GM08714 (cell line): ENCODE results near the gene NINJ2.
"Not testable (repeated sequence)": the region's sequence is repeated elsewhere in the genome, so short reads cannot be mapped to it uniquely, and the experiment has no call there.

Experiments used
- H3K4me3 ChIP-seq: fragments of 200-500 bp; sonication (Bioruptor generic); 2 replicates; pipeline ENCODE4 v1.5.1; 2014; ENCODE audit warnings: mild to moderate bottlenecking, low read length, inconsistent platforms
- ZNF274 ChIP-seq: IDR thresholded peaks from 2 replicates; pipeline ENCODE4 v1.6.1; 2012; ENCODE audit warnings: mild to moderate bottlenecking, low read depth, low read length

Gene NINJ2

DNA sequence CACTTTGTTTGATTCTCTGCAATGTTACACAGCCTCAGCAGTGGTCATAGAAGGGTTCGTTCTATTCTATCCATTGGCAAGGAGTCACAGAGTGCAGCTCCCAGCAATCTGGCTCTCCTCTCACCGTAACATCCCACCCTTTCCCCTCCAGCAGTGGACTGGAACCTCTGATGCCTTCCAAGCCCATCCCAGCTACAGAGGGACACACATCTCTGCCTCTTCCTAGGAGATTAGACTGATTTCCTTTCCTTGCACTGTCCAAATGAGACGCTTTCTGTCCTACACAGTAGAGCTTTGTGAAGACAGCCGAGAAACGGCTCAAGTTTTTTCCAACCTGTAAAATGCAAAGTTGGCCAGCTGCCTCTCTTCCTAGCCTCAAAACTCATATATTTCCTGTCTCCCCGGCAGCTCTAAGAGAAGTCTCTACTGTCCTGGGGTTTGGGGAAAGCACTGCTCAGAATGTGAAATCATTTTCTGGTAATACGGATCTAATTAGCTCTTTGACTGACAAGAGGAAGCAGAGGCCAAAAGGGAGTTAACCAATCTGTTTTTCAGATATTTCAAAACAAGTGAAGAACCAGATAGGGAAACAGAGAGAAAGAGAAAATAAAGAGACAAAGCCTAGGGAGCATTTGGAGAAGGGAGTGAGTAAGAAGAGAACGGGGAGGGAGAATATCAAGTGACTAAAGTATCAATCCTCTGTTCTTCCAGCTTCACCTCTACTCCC, 516 bp downstream of the NINJ2 start:
- H3K4me3 ChIP-seq, result no peak overlapping the region
- TF ChIP-seq ZNF274, result no peak

DNA sequence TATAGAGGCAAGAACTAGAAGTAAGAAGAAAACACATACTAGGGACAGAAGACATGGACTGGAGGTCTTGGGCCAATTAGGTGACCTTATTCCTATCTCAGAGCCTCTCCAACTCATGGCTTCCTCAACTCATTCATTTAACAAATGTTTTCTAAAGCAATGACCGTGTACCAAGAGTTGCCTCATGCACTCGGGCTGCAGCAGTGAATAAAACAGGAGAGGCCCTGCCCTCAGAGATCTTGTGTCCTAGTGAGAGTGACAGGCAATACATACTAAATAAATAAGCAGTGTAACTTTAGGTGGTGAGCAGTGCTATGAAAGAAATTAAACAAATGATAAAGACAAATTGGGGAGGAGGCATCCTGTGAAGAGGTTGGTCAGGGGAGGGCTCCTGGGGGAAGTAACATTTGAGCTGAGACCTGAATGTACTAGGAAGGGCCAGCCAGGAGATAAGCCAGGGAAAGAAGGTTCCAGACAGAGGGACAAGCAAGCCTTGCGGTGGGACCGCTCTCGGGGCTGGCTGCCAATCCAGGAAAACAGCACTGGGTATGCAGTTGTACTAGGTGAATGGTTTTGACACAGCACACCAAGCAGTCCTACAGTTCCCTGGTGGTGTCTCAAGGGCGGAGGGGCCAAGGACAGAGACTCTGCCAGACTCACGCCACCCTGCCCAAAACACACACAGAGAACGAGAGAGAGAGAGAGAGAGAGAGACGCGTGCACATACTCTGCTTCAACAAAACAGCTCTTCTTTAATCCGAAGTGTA, 1.3 kb downstream of the NINJ2 start:
- no peak for TF ChIP-seq ZNF274
- no peak overlapping the region for H3K4me3 ChIP-seq

DNA sequence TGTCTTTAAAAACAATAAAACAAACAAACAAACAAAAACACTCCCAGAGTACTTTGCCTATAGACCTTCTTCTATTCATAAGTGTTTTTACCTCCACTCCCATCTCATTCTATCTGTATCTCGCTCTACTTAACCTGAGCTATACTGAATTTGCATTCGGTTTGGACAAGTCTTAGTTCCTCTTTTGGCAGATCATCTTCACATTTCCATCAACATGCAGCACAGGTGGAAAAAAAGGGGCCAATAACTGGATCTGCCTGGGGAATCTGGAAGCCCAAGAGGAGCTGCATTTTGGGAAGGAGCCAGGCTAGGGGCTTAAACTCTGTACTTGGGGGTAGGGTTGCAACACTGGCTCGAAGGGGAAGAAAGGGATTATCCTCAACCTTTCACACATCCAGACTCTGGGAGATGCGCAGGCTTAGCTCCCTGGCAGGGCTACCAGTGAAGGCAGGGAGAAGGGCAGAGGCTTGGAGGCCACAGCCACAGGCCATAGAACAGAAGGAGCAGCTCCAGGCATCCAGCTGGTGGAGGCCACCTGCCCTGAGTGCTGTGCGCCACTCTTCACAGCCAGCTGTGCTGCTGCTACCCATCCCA, 4.1 kb downstream of the NINJ2 start:
- TF ChIP-seq ZNF274, result no peak
- H3K4me3 ChIP-seq, result no peak overlapping the region

DNA sequence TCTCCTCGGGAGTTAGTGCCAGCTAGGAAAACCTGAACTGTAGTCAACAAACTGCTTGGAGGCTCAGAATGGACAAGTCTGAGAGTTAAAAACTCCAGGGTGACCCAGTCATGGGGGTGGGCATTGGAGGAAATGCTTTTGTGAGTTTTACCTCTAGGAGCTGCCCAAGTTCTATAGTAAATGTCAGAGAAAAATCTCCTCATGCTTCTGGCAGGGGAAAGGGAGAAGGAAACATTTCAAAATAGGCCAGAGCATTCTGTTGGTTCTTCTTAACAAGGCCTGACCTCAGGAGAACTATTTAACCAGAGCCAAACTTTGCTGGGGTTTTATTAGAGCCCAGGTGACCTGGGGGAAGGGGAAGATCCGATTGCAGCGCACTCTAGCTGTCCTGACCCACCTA, 12.3 kb downstream of the NINJ2 start:
- H3K4me3 ChIP-seq, result no peak overlapping the region
- TF ChIP-seq ZNF274, result no peak

- no peak for TF ChIP-seq ZNF274
- no peak overlapping the region for H3K4me3 ChIP-seq
Measured at GRCh38 chr12:647385-648085, 15.7 kb downstream of the NINJ2 start.

GRCh38 chr12:646442-647384, 16.5 kb downstream of the NINJ2 start:
- no peak for TF ChIP-seq ZNF274
- no peak overlapping the region for H3K4me3 ChIP-seq

- no peak overlapping the region for H3K4me3 ChIP-seq
- TF ChIP-seq ZNF274, result no peak
Measured at GRCh38 chr12:645563-646071, 17.6 kb downstream of the NINJ2 start.

DNA sequence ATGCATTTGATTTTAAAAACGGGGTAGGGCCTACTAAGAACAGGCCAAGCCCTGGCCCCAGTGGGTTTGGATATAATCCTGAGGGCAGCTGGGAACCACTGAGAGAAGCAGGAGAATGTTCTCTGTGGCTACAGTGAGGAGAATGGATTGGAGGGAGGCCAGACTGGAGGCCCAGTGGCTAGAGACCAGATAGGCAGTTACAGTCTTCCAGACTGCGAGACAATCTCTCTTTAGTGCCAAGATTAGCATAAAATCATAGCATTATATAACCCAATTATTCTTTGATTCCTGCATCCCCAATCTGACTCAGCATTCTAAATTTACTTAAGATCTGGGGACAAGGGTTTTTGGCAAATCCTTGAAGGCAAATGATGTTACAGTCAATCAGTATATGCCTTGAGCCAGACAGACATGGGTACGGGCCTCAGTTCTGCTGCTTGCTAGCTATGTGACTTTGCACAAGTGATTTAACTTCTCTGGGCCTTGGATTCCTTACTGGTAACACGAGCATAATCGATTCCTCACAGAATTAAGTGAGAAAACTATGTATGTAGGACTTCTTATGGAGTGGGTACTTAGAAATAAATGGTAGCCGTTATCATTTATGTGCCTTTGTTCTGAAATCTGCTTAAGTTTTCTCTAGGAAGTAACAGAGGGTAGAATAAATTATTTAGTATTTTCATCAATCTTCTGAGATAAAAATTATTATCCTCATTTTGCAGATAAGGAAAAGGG, 18.3 kb downstream of the NINJ2 start:
- no peak overlapping the region for H3K4me3 ChIP-seq

GRCh38 chr12:644303-644639, 19.0 kb downstream of the NINJ2 start:
- peak overlapping the region; percentile 51; the same call in 1 of the 2 replicates for H3K4me3 ChIP-seq
- no peak for TF ChIP-seq ZNF274

More for the DNA sequence above, 18.3 kb downstream of the NINJ2 start:
- no peak for TF ChIP-seq ZNF274

DNA sequence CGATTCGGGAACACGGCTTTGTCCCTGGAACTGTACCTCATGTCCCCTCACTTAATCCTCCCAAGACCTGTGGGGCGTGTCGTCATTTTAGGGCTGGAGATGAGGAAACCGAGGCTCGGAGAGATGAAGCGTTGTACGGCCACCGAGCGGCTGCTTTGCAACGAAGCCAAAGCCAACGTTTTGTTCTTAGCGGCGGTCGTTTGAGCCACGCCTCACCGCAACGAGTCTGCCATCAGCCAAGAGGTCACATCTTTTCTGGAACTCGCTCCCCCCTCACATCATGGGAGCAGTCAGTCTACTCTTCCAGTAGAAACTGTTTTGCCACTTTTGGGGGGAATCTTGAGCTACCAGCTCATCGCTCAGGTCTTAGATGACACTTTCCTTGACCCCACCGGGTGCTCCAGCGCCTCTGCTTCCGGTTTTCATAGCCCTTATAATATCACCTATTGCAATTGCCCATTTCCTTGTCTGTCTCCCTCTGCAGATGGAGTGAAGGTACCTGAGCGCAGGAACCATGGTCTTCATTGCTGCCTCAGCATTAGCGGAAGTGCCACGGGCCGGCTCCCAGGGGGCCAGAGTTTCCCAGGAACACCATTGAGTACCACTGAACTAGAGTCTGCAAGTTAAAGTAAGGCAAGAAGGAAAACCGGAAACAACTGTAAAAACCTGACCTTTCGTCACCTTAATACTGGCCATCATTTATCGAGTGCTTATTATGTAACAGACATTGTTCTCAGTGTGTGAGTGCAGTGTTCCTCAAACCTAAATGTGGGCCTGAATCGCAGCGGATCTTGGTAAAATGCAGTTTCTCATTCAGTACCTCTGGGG, 19.6 kb downstream of the NINJ2 start:
- no peak for TF ChIP-seq ZNF274
- peak overlapping the region; percentile 51; the same call in 1 of the 2 replicates for H3K4me3 ChIP-seq

DNA sequence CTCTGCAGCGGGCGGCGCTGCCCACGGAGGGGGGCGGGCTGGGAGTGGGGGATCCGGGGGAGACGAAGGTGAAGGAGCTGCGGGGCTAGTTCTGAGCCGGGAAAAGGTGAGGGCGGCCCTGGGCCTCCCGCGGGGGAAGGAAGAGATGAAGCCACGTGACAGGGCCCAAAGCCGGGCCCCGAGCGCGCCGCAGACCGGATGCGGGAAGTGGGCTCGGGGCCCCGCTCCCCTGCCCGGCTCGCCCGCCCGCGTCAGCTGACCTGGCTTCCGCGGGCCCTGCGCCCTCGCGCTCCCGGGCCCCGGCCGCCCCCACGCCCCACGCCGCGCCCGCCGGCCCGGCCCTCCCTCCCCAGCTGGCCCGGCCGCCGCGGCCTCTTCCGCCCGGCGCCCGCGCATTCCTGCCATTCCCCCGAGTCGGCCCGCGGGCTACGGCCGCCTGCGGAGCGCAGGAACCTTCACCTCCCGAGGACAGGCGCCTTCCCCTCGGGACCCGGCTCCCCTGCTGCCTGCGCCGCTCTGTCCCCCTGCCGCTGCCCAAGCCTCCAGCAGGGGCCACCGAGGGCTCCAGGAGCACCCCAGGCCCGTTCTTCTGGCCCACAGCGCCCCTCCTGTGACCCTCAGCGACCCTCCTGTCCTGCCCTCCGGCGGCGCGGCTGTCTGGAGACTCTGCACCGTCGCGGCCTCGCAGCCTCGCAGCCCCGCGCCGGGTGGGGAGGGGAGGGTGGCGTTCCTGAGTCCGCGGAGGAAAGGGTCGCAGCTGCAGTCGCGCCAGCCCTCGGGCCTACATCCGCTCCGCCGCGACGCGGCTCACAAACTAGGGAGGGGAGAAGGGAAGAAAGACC, 20.4 kb downstream of the NINJ2 start:
- no peak for TF ChIP-seq ZNF274

GRCh38 chr12:641321-641720, 21.9 kb downstream of the NINJ2 start:
- H3K4me3 ChIP-seq, result not testable (repeated sequence)

More for the DNA sequence above, 20.4 kb downstream of the NINJ2 start:
- peak overlapping the region; percentile 51; the same call in 1 of the 2 replicates for H3K4me3 ChIP-seq
